K562 (cell line): ENCODE measurements around the gene CXCL12.

ENCODE experiments used
- CHD7 ChIP-seq: fragments of 200-600 bp; sonication (generic); IDR thresholded peaks from one replicate; pipeline ENCODE4 v1.6.1; 2012; ENCODE audit warnings: mild to moderate bottlenecking, low read depth, low read length, inconsistent platforms
- CTCF ChIP-seq, 3 experiments: IDR thresholded peaks in 2 of 3; conservative IDR thresholded peaks in 1 of 3; 2 replicates each; pipeline ENCODE4 v1.5.1; 2011 to 2012; ENCODE audit warnings: low read length in 3 of 3, mild to moderate bottlenecking in 3 of 3, control low read depth in 2 of 3, improper control_type of control experiment in 1 of 3, inconsistent platforms in 1 of 3, low read depth in 1 of 3, mixed read lengths in 1 of 3, moderate library complexity in 1 of 3; ENCODE audit not compliant: insufficient read depth in 2 of 3
- E2F1 ChIP-seq: sonication (generic); formaldehyde crosslinking; IDR thresholded peaks from 2 replicates; pipeline ENCODE4 v1.8.1; 2023; ENCODE audit warnings: mild to moderate bottlenecking, missing genetic modification reagents, moderate library complexity
- IRF1 ChIP-seq: sonication (generic); formaldehyde crosslinking; IDR thresholded peaks from 2 replicates; pipeline ENCODE4 v1.8.0; 2022; ENCODE audit warnings: missing genetic modification reagents, mild to moderate bottlenecking, borderline replicate concordance
- MXD1 ChIP-seq: fragments of 250-450 bp; sonication (Bioruptor Pico); IDR thresholded peaks from 2 replicates; pipeline ENCODE4 v1.8.0; 2021; ENCODE audit warnings: borderline replicate concordance, mild to moderate bottlenecking, moderate library complexity; ENCODE audit not compliant: poor library complexity, severe bottlenecking
- PRMT5 ChIP-seq: sonication (generic); formaldehyde crosslinking; IDR thresholded peaks from 2 replicates; pipeline ENCODE4 v1.5.0; 2020; ENCODE audit warnings: missing genetic modification reagents
- RFX5 ChIP-seq: IDR thresholded peaks from 2 replicates; pipeline ENCODE4 v1.6.1; 2011; ENCODE audit warnings: low read depth, mild to moderate bottlenecking, improper control_type of control experiment, low read length
- ZNF175 ChIP-seq: fragments of 200-800 bp; sonication (Bioruptor generic); IDR thresholded peaks from 2 replicates; pipeline ENCODE4 v1.6.1; 2016; ENCODE audit warnings: low read depth, mild to moderate bottlenecking, missing genetic modification characterization, missing compliant biosample characterization

- no peak for TF ChIP-seq PRMT5 (CRISPR knock-in tag)
- no peak for TF ChIP-seq CTCF (IDR thresholded peaks at IDR 0.05 in 2 of 3, conservative IDR thresholded peaks at IDR 0.05 in 1 of 3; ENCODE audit: insufficient read depth in 2 of 3, low read depth in 1 of 3, low read length in 3 of 3)
- TF ChIP-seq IRF1 (CRISPR knock-in tag): no peak
- TF ChIP-seq CHD7: no peak
- no peak for TF ChIP-seq ZNF175 (CRISPR knock-in tag)
- TF ChIP-seq RFX5: no peak
- TF ChIP-seq MXD1: no peak
- TF ChIP-seq E2F1 (CRISPR knock-in tag): no peak
Measured at GRCh38 chr10:44416021-44416771, 31.3 kb upstream of the CXCL12 start.
